Cardiac fibroblast (primary cell): Measurements from ENCODE around the gene WDR88.

ENCODE experiments used
- DNase-seq, 2 donors: peaks; one replicate each; pipeline versions ENCODE4 v3.0.0 to v3.0.0-alpha.2; 2010; ENCODE audit warnings: low read depth in 2 of 2
- H3K4me3 ChIP-seq, 2 donors: replicated peaks in 1 of 2; 1 replicate in 1 of 2; 2 replicates in 1 of 2; pipeline ENCODE4 v1.5.1; 2011; ENCODE audit warnings: low read depth in 2 of 2, low read length in 2 of 2, mild to moderate bottlenecking in 2 of 2, moderate library complexity in 1 of 2
- CTCF ChIP-seq: IDR thresholded peaks from one replicate; pipeline ENCODE4 v1.5.1; 2011; ENCODE audit warnings: low read depth, mild to moderate bottlenecking, low read length, inconsistent platforms

WDR88 gene

GRCh38 chr19:33132021-33132420 is at the start of gene WDR88:
Gene WDR88 (plus strand): TSS chr19:33132114. CDS start chr19:33132170, 56 bp downstream.
- no peak within 1 kb of the TSS for H3K4me3 ChIP-seq
- no peak for DNase-seq
- TF ChIP-seq CTCF: no peak

GRCh38 chr19:33085570-33086128 is 46.3 kb upstream of the WDR88 start:
- no peak overlapping the region for H3K4me3 ChIP-seq
- DNase-seq: no peak
- no peak for TF ChIP-seq CTCF

GRCh38 chr19:33086955-33087354 is 45.0 kb upstream of the WDR88 start:
- no peak overlapping the region for H3K4me3 ChIP-seq
- DNase-seq: no peak
- no peak for TF ChIP-seq CTCF

GRCh38 chr19:33089010-33089409 is 42.9 kb upstream of the WDR88 start:
- TF ChIP-seq CTCF: no peak
- no peak for DNase-seq
- H3K4me3 ChIP-seq: no peak overlapping the region

- no peak for TF ChIP-seq CTCF
- DNase-seq: no peak
- no peak overlapping the region for H3K4me3 ChIP-seq
Measured at GRCh38 chr19:33090179-33090578, 41.7 kb upstream of the WDR88 start.

GRCh38 chr19:33093420-33094210 is 38.3 kb upstream of the WDR88 start:
- no peak for TF ChIP-seq CTCF
- no peak overlapping the region for H3K4me3 ChIP-seq
- no peak for DNase-seq
